HT-29 (cell line): ENCODE data around the gene GPRIN3. TPM values are rescaled to one million over a fixed set of nuclear protein-coding genes. Genes with fewer than 3 reads are reported as not detected.

Source experiments
- DNase-seq: peaks from one replicate; pipeline ENCODE4 v3.0.0-alpha.2; 2015; ENCODE audit warnings: low spot score
- total RNA-seq: library from RNA; depleted of rRNA; stranded (reverse); fragments of >200 nt; shearing (Covaris generic); gene quantifications from 2 replicates; pipeline ENCODE4 v1.2.3, GENCODE V29; 2014

GPRIN3 gene
- total RNA-seq, 1 experiment from 2014 or later = 3.3 TPM

DNA sequence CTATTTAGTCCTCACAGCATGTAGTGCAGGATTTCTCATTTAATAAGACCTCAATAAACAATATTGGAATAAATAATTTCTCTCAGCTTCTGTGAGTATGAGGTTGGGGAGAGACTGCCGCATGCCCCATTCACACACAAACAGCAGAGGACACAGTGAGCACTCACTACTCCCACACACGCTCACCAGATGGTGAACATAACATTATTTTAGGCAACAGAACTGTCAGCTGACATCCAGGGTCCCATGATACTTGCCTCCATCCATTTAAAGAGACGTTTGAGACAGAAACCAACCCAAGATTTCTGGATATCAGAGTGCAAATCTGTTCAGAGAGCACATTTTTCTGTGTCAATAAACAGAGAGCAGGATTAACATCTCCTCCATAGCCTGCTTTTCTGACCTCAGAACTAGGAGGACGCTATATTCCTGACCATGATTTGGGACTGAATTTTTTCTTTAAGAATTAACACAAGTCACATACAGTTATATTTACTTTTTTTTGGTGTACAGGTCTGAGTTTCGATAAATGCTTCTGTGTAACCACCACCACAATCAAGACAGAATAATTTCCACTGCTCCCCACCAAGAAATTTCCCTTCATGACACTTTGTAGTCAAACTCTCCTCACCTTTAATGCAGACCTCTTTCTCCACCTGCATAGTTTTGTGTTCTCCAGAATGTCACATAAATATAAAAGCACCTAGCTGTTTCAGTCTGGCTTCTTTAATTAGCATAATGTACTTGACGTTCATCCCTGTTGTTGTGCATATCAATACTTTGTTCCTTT is 16.7 kb downstream of the GPRIN3 start:
- DNase-seq = no peak

DNA sequence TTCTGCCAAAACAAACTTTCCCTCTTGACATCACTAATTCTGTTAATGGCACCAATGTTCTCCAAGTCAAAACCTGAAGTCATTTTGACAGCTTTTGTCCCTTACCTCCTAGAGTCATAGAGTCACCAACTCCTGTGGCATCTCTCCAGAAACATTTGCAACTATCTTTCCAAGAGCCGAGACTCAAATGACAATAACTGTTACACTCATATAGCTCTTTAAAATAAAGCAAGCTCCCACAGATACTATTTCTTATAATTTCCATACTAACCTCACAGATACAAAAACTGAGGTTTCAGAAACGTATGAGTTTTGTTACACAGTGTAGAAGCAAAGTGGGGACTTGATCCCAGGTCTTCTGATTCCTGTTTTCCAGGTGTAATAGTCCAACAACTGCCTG is 18.3 kb downstream of the GPRIN3 start:
- no peak for DNase-seq

DNA sequence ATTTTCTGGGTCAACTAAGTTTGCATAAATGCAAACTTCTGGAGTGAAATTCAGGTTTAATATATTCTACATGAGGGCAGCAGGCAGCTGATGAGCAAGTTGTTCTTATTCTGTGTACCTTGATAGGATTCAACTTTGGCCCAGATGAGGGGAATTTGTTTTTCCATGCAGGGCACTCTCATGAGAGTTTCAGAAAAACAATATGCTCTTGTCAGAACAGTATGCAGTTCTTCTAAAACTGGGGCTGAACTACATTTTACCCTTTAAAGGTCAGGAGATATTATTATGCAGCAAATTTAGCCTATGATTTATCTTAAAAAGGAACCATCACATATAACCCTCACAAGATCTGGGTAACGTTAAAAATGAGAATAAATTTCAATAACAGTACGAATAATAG is 19.2 kb downstream of the GPRIN3 start:
- no peak for DNase-seq

DNA sequence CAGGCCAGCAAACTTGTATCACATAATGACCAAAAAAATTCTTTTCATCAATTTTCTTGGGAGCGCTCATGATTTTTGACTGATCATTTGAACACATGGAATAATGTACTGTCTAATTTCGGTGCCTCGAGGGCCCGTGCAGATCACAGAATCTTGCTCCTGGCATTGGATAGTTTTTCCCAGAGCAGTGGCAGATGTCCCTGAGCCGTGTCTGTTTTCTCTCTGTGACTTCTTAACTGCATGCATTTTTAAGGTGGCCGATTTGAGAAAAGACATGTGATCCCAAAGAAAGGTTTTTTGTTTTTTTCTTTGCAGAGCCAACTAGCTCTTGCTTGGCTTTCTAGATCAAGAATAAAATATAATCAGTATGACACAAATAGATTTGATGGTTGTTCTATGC is 19.7 kb downstream of the GPRIN3 start:
- DNase-seq = no peak

DNA sequence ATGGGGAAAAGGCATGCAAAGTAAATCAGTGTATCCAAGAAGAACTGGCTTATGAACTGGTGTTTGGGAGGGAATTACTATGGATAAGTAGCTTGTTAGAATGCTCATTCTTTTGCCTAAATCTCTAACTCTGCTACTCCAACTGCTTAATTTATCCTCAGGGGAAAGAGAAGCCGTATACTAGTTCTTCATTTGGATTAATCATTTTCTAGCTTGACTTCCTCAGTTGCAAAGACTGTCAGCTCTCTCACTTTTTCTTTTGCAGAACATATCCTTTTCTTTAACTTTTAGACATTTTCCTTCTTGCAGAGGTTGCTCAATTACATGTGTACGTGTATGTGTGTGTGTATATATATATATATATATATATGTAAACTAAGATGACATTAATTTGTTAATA is 21.9 kb downstream of the GPRIN3 start:
- DNase-seq = no peak

DNA sequence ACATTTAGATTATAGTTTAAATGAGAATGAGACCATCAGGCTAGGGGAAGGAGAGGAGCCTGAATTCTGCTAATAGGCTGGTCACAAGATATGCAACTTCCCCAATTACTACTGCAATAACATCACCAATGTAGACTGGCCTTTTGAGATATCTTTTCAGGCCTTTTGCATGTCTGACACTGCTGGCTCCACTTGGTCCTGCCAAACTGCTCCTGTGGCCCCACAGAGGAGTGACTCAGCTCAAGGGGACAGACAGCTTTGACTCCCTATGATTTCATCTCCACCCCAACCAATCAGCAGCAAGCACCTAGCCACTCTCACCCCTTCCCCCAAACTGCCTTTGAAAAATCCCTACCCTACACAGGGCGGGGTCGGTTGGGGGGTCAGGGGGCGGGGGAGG is 22.8 kb downstream of the GPRIN3 start:
- no peak for DNase-seq

DNA sequence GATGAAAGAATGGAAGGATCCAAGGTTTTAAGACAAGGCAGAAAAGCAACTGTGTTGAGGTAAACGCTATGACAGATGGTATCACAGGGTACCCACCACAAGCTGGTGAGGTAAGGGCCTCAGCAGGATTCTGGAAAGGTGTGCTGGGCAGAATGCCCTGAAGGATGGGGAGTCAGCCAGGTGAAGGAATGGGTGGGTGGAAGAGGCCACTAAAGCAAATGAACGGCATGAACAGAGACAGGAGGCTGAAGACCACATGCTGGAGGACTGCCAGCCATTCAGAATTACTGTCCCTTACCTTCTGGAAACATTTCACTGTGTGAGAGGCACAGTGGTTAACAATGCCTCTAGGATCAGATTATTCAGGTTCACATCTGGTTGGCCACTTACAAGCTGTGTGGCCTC is 23.6 kb downstream of the GPRIN3 start:
- DNase-seq = no peak

DNA sequence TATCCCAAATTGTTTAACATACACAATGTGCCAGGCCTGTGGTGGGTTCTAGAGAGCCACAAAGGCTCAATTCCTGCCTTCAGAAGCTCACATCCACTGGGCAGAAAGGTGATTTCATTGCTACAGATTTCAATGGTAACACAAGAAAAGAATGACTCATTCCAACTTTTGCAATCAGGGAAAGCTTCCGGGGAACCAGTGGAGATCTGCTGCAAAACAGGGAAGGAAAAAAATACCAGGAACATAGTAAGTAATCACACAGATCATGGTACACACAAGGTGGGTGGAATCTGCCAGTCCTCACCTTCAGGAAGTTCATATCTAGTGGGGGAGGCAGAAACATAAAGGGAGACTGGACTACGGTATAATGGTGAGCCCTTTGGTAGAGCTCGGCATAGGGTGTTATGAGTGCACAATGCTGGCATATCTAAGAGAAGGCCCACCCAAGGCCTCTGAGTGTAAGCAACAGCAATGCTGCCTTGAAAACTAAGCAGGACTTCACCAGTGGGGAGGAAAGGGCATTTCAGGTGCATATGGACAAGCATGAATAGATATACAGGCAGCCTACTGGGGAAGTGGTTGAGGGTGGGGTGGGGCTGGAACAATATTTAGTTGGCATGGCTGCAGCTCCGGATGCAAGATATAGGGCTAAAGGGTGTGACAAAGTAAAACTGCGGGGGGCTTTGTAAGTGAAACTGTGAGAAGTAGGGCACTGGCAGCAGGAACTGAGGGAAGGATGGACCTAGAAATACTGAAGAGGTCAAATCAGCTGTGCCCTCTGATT is 24.2 kb downstream of the GPRIN3 start:
- DNase-seq = peak; percentile 76

DNA sequence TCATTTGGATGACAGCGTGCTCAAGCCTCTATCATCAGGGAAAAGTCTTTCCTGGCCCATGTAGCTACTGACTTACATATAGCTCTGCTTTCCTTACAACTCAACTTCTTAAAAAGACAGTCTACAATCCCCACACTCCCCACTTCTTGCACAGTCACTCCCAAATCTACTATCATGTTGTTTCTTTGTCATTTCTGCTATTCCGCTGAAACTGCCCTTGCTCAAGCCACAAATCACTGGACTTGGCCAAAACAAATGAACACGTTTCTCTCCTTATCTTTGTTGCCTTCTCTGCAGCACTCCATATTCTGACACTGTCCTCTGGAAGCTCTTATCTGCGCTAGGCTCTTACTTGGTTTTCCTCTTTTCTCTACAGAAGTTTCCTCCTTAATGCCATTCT is 28.2 kb downstream of the GPRIN3 start:
- no peak for DNase-seq

DNA sequence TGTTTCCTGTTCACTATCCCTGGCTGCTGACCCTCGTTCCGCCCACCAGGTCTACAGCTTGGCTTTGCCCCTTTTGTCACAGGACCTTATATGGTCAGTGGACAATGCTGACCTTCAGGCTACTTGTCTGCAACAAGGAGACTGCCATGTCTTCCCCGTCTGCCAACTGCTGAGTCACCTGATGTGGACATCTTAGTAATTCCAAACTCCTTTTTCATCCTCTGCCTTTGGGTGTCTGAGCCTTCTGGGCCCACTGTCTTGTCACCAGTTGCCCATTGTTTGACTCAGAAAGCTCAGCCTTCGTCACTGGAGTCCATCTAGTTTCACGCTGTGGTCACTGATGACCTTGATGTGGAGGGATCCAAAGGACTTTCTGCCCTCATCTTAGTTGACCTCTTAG is 30.2 kb downstream of the GPRIN3 start:
- DNase-seq = no peak

DNA sequence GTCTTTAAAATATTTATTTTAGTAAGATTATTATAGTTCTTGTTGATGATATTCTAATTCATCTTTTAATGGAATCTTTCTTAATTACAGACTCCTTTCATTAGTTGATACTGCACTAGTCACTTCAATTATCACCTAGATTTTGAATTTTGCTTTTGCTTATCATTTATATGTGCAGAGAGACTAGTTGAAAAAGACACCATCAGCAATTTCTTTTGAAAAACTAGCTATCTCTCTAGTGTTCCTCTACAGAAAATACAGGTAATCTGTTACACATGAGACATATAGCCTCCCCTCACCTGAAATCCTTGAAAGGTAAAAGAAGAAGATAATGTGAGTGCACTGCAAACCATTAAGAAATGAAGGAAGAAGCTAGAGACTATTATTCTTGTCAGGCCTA is 31.3 kb downstream of the GPRIN3 start:
- no peak for DNase-seq

DNA sequence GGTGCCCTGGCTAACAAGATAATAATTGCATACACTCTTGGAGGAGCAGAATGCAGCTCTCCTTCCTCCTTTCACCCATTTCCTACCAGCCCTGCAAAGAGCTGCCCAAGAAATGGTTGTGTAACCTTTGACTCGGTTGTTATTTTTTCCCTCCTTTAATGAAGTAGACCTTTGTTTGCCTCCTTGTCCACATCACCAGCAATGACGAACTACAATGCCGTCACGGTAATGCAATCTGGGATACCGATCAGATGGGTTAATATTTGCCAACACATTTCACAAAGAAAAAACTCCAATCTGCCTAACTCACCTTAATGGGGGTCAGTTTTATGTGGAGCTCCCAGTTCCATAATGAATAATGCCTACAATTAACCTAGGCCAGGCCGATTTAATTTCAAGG is 32.0 kb downstream of the GPRIN3 start:
- DNase-seq = peak; percentile 85

DNA sequence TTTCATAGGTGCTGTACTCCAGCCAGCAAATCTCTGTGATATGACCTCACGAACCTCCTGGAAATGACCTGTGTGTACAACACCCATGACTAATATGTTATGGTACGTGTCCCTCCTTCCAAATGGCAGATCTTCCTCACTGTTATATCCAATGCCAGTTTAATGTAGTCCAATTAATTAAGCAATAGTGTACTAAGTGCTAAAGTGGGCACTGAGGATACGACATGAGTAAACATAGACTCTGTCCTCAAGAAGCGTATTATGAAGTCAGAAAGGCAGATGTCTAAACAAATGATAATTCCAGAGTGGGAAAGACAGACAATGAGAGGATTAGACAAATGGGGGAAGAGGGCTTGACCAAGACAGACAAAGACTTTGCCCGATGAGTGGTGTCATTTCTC is 33.9 kb downstream of the GPRIN3 start:
- DNase-seq = no peak

DNA sequence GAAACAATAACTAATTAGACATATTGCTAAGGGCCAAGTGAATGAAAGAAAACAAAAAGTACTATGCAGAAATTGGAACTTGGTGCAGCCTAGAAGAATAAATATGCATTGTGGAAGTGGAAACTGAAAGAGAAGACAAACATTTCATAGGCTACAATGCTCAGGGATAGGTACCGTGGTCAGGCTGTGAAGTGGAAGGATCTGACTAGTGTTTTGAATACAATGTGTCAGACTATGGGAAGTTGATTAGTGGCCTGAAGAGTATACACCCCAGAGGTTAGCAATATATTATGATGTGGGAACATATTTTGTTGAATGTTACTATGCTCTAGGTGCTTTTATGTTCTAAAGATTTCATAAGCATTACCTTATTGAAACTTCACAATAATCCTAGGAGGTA is 36.8 kb downstream of the GPRIN3 start:
- no peak for DNase-seq

DNA sequence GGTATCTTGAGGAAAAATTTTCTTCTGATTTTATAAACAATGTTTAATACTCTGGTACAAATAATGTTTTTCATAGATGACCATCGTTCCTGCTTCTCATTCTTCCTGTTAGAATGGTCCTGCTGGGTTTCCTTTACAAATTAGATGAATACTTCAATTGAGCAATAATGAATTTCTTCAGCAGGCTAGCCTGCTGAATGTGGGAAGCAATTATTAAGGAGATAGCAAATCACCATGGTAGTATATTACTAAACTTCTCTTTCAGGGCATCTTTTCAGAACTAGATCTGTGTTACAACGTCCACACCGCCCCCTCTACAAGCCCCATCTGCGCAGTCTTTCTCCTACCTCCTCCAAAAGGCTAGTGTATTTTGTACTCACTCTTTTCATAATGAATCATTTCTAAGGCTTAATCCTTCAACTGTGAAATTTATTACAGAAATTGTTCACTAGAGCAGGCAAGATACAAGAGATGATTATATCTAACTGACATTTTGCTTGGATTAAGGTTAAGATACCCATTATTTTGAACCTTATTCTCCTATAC is 38.4 kb downstream of the GPRIN3 start:
- DNase-seq = no peak

DNA sequence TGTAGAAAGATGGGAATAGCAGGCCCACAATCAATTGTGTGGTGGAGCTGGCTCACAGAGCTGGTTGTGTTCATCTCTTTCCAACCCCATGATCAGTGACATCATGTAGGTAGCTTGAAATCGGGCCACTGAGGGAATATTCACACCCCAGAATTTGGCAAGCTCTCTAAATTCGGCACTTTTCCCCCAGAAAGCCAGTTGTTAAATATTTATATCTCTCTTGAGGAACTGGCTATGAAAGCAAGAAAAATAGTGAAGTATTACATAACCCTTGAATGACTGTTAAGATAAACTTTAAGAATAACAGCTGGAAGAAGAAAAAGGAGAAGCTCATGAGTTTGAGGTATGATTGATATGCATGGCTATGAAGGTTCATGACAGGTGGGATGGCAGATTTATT is 38.9 kb downstream of the GPRIN3 start:
- DNase-seq = no peak

DNA sequence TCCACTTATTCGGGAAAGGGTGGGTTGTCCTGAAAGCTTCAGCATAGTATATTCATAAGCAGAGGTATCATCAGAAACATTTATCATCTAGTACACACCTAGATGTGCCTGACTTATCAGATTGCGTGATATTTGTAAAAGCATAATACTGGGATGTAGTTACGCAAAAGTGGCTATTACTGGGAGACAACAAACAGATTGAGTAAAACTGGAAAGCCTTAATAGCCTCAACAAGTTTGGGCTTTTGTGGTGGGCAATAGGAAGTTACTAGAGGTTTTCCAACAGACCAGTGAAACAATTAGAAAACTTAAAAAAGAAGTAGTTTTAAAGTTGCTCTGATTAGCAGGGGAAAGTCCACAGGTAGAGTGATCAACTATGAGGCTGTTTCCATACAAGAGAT is 39.8 kb downstream of the GPRIN3 start:
- no peak for DNase-seq

DNA sequence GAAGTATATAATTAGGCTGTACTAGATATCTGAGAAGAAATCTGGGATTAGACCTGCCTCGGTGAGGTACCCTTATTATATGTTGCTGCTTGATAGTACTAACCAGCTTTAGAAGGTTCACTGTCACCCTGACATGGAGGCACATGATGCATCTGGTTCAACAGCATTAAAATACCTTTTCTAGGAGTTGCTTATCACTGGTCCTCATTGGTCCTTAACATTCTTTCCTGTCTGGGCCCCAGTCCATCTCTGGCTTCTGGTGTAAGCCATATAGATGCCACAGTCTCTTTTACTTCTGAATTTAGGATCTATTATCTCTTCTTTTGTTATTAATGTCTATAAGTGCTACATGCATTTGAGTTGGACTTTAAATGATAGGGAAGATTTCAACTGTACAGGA is 40.2 kb downstream of the GPRIN3 start:
- no peak for DNase-seq

DNA sequence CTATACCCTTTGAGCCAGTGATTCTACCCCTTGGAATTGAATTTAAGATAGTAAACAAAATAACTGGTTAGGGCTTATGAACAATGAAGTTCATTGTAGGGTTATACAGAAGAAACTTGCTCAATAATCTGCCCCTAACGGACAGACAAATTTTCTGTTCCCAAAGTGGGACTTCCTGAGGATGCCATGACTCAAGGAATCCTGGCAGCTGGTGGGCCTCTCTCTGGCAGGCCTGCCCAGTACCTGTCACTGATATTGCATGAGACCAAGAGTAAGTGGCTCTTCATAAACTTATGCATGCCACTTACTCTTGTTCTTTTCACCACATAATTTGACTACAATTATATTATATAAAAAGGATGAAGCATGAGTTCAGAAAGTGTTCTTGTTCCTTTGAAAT is 41.5 kb downstream of the GPRIN3 start:
- no peak for DNase-seq

DNA sequence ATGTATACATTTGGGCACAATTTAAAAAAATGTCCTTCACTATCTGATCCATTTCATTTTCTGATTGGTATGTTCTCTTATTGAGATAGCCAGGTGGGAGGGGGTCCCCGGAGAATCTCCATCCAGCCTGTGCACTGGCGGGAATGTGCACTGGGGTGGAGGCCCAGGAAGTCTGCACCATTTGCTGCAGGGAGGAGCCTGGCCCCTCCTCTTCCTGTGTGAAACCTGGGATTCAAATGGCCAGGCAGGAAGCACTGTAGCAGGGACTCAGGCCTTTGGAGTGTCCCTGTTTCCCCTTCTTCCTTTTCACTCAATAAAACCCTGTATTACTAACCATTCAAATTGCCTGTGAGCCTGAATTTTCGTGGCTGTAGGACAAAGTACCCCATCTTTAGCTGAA is 44.3 kb downstream of the GPRIN3 start:
- DNase-seq = no peak

DNA sequence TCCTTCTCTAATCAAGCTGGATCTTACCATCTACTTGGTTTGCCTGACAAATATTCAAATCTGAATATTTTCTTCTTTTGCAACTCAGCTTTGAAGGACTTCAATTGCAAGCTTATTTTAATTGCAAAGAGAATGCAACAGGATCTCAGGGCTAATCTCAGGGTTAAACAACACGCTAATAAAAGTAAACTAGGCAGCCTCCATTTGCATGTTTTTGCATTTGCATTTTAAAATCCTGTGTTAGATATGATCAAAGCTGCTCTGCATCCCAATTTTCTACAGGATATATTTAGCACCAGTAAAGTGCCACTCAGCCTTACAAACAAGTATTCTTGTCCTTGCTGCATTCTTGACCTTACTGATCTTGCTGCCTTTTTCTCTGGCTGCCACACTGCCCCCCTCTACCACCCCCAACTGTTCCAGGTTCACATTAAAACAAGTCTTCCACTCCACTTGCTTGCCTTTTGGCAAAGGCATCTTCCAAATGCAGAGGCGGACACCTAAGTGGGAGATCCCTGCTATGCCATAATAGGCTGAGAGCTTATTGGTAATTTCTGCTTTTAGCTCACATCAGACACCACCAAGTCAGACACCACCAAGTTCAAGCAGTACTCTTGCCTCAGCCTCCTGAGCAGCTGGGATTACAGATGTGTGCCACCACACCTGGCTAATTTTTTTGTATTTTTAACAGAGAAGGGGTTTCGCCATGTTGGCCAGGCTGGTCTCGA is 48.1 kb downstream of the GPRIN3 start:
- DNase-seq = no peak

DNA sequence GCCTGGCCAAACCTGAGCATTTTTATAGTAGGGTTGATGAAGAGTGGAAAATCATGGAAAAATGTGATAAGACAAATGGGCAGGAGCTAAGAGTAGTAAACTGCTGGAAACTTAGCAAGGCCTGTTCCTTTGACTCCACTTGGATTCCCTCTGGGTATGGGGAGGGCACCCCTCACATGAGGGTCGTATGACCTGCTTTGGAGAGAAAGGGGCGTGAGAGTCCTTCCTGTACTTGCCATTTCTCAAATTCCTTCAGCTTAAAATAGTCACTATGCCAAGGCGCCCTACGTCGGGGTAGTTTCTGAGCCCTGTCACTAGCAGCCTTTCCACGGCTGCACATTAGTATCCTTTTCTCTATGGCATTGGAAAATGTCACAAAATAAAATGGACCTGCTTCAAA is 49.1 kb downstream of the GPRIN3 start:
- no peak for DNase-seq
